Suprapubic skin (tissue), 4 donors: ENCODE results near the gene ACBD6. TPM values are rescaled to one million over a fixed set of nuclear protein-coding genes. Genes with fewer than 3 reads are reported as not detected.
A peak's percentile ranks its signal among the peaks of the same experiment; 100 is the strongest.
"Not testable (repeated sequence)": the region's sequence is repeated elsewhere in the genome, so short reads cannot be mapped to it uniquely, and the experiment has no call there.

Experiments
- DNase-seq, 2 donors: peaks; one replicate each; pipeline ENCODE4 v3.0.0-alpha.2; 2019; ENCODE audit warnings: low spot score in 2 of 2
- H3K27ac ChIP-seq: fragments of 200-600 bp; sonication (generic); one replicate; pipeline ENCODE4 v1.5.1; 2019
- H3K27me3 ChIP-seq: fragments of 200-600 bp; sonication (generic); one replicate; pipeline ENCODE4 v1.5.1; 2019
- H3K36me3 ChIP-seq: fragments of 200-600 bp; sonication (generic); one replicate; pipeline ENCODE4 v1.5.1; 2019
- H3K4me1 ChIP-seq: fragments of 200-600 bp; sonication (generic); one replicate; pipeline ENCODE4 v1.5.1; 2019
- H3K4me3 ChIP-seq: fragments of 200-600 bp; sonication (generic); one replicate; pipeline ENCODE4 v1.5.1; 2019; ENCODE audit warnings: mild to moderate bottlenecking
- H3K9me3 ChIP-seq: fragments of 200-600 bp; sonication (generic); one replicate; pipeline ENCODE4 v1.5.1; 2019
- EP300 ChIP-seq: sonication (generic); formaldehyde crosslinking; IDR thresholded peaks from one replicate; pipeline ENCODE4 v1.6.1; 2017; ENCODE audit warnings: antibody characterized with exemption
- POLR2A ChIP-seq, 2 donors: fragments of 450-650 bp; IDR thresholded peaks; one replicate each; pipeline ENCODE4 v1.6.1; 2017; ENCODE audit warnings: antibody characterized with exemption in 2 of 2, mild to moderate bottlenecking in 2 of 2, moderate library complexity in 2 of 2
- POLR2AphosphoS5 ChIP-seq, 3 donors: sonication (generic); formaldehyde crosslinking; IDR thresholded peaks; one replicate each; pipeline ENCODE4 v1.6.1; 2017; ENCODE audit warnings: antibody characterized with exemption in 3 of 3
- WGBS: methylation state at CpG from one replicate; pipeline ENCODE4 v1.1.5; 2018; 5-methylcytosine and 5-hydroxymethylcytosine counted together
- total RNA-seq, 4 donors: library from RNA; depleted of rRNA; stranded (reverse); fragments of >200 nt; gene quantifications; one replicate each; pipeline ENCODE4 v1.1.0, GENCODE V29; 2016
- TF ChIP-seq, protein P1 (sequence below), 2 donors: fragments of 200-600 bp in 1 of 2; fragments of 450-650 bp in 1 of 2; sonication (generic) in 1 of 2; IDR thresholded peaks; one replicate each; pipeline ENCODE4 v1.5.1; 2016 to 2019; ENCODE audit warnings: antibody characterized with exemption in 2 of 2, mild to moderate bottlenecking in 1 of 2, moderate library complexity in 1 of 2

The ACBD6 gene
- total RNA-seq, 4 donors from 2014 or later: 26.5 to 38.5 (median 33.3) TPM

DNA sequence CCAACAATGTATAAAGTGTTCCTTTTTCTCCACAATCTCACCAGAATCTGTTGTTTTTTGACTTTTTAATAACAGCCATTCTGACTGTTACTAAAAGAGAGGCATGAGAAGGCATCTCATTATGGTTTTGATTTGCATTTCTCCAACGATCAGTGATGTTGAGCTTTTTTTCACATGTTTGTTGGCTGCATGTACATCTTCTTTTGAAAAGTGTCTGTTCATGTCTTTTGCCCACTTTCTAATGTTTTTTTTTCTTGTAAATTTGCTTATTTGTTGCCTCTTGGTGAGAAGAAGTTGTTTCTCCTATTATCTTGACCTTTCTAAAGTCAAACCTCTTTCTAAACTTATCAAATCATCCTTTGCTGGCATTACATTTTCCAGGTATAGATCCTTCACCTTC is 80.8 kb downstream of the ACBD6 start:
- Histone ChIP-seq H3K36me3 (peaks cover 5% of the 10 kb centered on the region), H3K27ac (no peak overlapping the region), H3K4me1 (no peaks in the 10 kb centered on the region), H3K9me3 (no peaks in the 10 kb centered on the region), H3K27me3 (no peaks in the 10 kb centered on the region), H3K4me3 (no peak overlapping the region)
- TF ChIP-seq POLR2A (IDR thresholded peaks at IDR 0.05) (no peak), EP300 (no peak), POLR2AphosphoS5 (IDR thresholded peaks at IDR 0.05) (no peak)
- TF ChIP-seq, protein P1, sequence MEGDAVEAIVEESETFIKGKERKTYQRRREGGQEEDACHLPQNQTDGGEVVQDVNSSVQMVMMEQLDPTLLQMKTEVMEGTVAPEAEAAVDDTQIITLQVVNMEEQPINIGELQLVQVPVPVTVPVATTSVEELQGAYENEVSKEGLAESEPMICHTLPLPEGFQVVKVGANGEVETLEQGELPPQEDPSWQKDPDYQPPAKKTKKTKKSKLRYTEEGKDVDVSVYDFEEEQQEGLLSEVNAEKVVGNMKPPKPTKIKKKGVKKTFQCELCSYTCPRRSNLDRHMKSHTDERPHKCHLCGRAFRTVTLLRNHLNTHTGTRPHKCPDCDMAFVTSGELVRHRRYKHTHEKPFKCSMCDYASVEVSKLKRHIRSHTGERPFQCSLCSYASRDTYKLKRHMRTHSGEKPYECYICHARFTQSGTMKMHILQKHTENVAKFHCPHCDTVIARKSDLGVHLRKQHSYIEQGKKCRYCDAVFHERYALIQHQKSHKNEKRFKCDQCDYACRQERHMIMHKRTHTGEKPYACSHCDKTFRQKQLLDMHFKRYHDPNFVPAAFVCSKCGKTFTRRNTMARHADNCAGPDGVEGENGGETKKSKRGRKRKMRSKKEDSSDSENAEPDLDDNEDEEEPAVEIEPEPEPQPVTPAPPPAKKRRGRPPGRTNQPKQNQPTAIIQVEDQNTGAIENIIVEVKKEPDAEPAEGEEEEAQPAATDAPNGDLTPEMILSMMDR (IDR thresholded peaks at IDR 0.05): no peak
- 90% methylated on average over 1 of the region's 1 CpG for WGBS
- DNase-seq: no peak

DNA sequence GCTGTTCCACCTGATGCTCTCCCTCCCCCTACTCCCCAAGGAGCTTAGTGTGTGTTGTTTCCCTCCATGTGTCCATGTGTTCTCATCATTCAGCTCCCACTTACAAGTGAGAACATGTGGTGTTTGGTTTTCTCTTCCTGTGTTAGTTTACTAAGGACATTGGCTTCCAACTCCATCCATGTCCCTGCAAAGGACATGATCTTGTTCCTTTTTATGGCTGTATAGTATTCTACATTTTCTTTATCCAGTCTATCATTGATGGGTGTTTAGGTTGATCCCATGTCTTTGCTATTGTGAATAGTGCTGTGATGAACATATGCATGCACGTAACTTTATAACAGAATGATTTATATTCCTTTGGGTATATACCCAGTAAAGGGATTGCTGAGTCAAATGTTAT is 81.2 kb downstream of the ACBD6 start:
- not testable (repeated sequence) for H3K27ac ChIP-seq, DNase-seq, H3K4me3 ChIP-seq, H3K9me3 ChIP-seq, H3K36me3 ChIP-seq, H3K4me1 ChIP-seq, H3K27me3 ChIP-seq
- 100% methylated on average over 1 of the region's 1 CpG for WGBS

DNA sequence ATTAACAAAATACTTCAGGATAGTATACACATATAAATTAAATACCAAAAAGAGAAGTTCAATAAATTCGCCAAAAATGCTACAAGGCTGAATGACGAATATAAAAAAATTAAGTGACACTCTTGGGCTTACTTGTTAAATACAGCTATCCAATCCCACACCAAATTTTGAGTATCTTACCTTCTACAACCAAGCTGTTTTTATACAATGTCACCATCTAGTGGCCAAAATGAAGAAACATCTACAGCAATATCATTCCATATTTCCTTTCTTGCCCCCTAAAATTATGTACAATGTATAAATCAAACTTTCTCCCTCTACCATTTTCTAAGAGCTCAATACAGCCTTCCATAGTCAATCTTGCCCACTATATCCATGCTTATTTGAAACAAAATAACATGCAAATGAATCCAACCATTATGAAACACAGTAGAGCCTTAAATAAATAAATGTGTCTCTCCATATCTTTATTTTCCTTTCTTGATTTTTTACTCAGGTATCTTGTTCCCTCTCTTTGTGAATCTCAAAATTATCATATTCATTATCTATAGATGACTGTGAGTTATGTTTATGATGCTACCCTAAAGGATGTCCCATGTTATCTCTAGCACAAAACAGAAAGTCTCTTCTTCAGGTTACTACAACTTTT is 86.3 kb downstream of the ACBD6 start:
- Histone ChIP-seq H3K4me1 (no peaks in the 10 kb centered on the region), H3K9me3 (no peaks in the 10 kb centered on the region), H3K27me3 (no peaks in the 10 kb centered on the region), H3K27ac (no peak overlapping the region), H3K4me3 (no peak overlapping the region), H3K36me3 (peaks cover 14% of the 10 kb centered on the region)
- DNase-seq: no peak
- 88% methylated on average over 2 of the region's 2 CpGs for WGBS
- TF ChIP-seq, protein P1 (IDR thresholded peaks at IDR 0.05): peak in 1 of 2 donors; percentile 6
- no peak for TF ChIP-seq POLR2A (IDR thresholded peaks at IDR 0.05)
- TF ChIP-seq EP300: no peak
- no peak for TF ChIP-seq POLR2AphosphoS5 (IDR thresholded peaks at IDR 0.05)

DNA sequence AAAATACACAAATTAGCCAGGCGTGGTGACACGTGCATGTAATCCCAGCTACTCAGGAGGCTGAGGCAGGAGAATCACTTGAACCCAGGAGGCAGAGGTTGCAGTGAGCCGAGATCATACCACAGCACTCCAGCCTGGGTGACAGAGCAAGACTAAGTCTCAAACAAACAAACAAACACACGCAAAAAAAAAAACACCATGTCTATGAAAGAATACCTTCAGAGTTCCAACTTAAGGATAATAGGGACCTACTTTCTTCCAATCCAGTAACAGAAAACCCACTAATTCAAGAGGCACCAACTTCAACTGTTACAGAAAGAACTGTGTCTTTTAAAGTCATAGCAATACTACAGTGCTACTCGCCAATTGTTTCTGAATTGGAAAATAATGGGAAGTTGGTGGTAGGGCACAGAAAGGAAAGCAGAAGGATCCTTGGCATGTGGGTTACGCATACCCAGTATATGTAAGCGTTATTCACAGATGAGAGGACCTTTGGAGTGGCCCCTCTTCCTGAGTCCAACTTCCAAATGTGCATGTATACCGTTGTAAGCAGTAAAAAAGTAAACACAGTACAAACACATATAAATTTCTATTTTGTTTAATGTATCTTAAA is 87.0 kb downstream of the ACBD6 start:
- TF ChIP-seq POLR2A (IDR thresholded peaks at IDR 0.05): no peak
- TF ChIP-seq EP300: no peak
- TF ChIP-seq, protein P1 (IDR thresholded peaks at IDR 0.05): no peak
- no peak for TF ChIP-seq POLR2AphosphoS5 (IDR thresholded peaks at IDR 0.05)
- H3K9me3 ChIP-seq: no peaks in the 10 kb centered on the region

DNA sequence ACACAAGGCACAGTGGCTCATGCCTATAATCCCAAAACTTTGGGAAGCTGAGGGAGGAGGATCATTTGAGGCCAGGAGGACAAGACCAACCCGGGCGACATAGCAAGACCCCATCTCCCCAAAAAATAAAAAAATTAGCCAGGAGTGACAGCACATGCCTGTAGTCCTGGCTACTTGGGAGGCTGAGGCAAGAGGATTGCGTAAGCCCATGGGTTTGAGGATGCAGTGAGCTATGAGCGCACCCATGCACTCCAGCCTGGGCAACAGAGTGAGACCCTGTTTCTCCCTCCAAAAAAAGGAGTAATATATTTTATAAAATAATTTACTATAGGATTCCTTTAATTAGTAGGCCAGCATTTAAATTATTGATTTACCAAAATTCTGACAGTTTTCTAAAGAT is 89.8 kb downstream of the ACBD6 start:
- 98% methylated on average over 4 of the region's 4 CpGs for WGBS

More for the DNA sequence above, 87.0 kb downstream of the ACBD6 start:
- Histone ChIP-seq H3K27ac (no peak overlapping the region), H3K27me3 (no peaks in the 10 kb centered on the region), H3K36me3 (peaks cover 19% of the 10 kb centered on the region), H3K4me1 (no peaks in the 10 kb centered on the region), H3K4me3 (no peak overlapping the region)
- WGBS: 91% methylated on average over 8 of the region's 8 CpGs
- no peak for DNase-seq

DNA sequence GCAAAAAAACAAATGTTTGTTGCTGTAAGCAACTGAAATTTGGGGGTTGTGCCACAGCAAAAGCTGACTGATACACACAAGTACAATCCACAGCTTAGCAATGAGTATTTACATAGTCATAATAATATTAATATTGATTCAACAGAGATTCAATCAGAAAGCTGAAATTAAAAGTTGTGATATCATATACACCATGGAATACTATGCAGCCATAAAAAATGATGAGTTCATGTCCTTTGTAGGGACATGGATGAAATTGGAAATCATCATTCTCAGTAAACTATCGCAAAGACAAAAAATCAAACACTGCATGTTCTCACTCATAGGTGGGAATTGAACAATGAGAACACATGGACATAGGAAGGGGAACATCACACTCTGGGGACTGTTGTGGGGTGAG is 94.2 kb downstream of the ACBD6 start:
- 100% methylated on average over 1 of the region's 1 CpG for WGBS

More for the DNA sequence above, 89.8 kb downstream of the ACBD6 start:
- no peak for DNase-seq
- no peaks in the 10 kb centered on the region for H3K9me3 ChIP-seq
- no peaks in the 10 kb centered on the region for H3K4me1 ChIP-seq
- TF ChIP-seq, protein P1 (IDR thresholded peaks at IDR 0.05): no peak
- TF ChIP-seq EP300 (no peak), POLR2AphosphoS5 (IDR thresholded peaks at IDR 0.05) (no peak)
- H3K36me3 ChIP-seq: peaks cover 14% of the 10 kb centered on the region
- no peak overlapping the region for H3K27ac ChIP-seq
- no peaks in the 10 kb centered on the region for H3K27me3 ChIP-seq
- H3K4me3 ChIP-seq: no peak overlapping the region

More for the DNA sequence above, 94.2 kb downstream of the ACBD6 start:
- not testable (repeated sequence) for H3K4me3 ChIP-seq, H3K9me3 ChIP-seq, H3K27me3 ChIP-seq, H3K4me1 ChIP-seq, H3K27ac ChIP-seq, DNase-seq
- peaks cover 14% of the 10 kb centered on the region for H3K36me3 ChIP-seq
